ENCODE results near the gene SPATA2L.

The SPATA2L gene

DNA sequence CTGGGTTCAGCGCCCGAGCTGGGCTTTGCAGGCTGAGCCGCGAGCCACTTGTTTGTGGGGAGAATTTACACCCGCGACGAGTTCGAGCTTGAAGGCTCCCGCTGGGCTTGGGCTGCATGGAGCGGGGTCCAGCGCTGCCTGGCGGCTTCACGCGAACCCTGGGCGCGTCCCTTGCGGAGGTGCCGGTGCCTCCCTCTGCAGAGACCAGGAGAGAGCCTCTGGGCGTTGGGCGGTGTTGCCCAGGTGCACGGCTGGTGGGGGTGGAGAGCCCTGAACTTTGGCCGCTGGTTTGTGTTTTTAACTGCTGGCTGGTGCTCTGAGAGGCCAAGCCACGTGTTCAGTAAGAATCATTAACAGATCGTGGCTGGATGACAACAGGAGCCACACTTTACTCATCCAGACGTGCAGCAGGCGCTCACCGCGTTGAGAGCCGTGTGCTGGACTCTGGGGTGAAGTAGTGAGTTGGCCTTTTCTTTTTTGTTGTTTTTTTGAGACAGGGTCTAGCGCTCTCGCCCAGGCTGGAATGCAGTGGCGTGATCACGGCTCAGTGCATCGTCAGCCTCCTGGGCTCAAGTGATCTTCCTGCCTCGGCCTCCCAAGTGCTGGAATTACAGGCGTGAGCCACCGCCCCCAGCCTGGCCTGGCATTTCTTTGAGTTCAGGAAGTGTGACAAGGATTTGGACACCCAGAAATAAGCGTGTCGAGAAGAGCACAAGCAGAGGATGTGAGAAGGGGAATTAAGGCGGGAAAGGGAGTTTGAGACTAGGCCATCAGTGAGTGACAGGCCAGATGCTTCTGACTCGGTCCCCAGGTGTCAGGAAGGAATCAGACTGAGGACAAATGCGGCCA lies 14.2 kb downstream of the SPATA2L start:
- peak; percentile 45 for DNase-seq
- TF ChIP-seq EZH2phosphoT487 (IDR thresholded peaks at IDR 0.05; ENCODE audit: low read length) (no peak), EZH2 (optimal IDR thresholded peaks at IDR 0.05; ENCODE audit: low read depth, low read length) (no peak)
- TF ChIP-seq, protein P1, sequence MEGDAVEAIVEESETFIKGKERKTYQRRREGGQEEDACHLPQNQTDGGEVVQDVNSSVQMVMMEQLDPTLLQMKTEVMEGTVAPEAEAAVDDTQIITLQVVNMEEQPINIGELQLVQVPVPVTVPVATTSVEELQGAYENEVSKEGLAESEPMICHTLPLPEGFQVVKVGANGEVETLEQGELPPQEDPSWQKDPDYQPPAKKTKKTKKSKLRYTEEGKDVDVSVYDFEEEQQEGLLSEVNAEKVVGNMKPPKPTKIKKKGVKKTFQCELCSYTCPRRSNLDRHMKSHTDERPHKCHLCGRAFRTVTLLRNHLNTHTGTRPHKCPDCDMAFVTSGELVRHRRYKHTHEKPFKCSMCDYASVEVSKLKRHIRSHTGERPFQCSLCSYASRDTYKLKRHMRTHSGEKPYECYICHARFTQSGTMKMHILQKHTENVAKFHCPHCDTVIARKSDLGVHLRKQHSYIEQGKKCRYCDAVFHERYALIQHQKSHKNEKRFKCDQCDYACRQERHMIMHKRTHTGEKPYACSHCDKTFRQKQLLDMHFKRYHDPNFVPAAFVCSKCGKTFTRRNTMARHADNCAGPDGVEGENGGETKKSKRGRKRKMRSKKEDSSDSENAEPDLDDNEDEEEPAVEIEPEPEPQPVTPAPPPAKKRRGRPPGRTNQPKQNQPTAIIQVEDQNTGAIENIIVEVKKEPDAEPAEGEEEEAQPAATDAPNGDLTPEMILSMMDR (IDR thresholded peaks at IDR 0.05; ENCODE audit: low read length): no peak
- Histone ChIP-seq H3K4me1 (ENCODE audit: low read length) (no peaks in the 10 kb centered on the region), H3K36me3 (replicated peaks; ENCODE audit: insufficient read depth, low read length) (no peaks in the 10 kb centered on the region), H3F3A (ENCODE audit: insufficient read depth, low read length) (no peaks in the 10 kb centered on the region), H3K9me3 (replicated peaks; ENCODE audit: insufficient read depth, low read length) (no peaks in the 10 kb centered on the region), H3K4me3 (ENCODE audit: low read length) (peak overlapping the region; percentile 75), H2AFZ (ENCODE audit: low read length) (0 out of 2 replicates have a peak overlapping the region, but pooled peaks have one; percentile 31), H4K20me1 (ENCODE audit: insufficient read depth, low read length) (no peaks in the 10 kb centered on the region), H3K27me3 (replicated peaks; ENCODE audit: insufficient read depth, low read length) (no peaks in the 10 kb centered on the region), H3K9ac (ENCODE audit: low read length) (peak overlapping the region; percentile 83), H3K27ac (ENCODE audit: low read length) (peak overlapping the region; percentile 72), H3K9me2 (replicated peaks; ENCODE audit: insufficient read depth, low read length) (no peaks in the 10 kb centered on the region), H3K79me2 (ENCODE audit: low read length) (peaks cover 4% of the 10 kb centered on the region), H3K4me2 (ENCODE audit: low read depth, low read length) (peak overlapping the region; percentile 68)

DNA sequence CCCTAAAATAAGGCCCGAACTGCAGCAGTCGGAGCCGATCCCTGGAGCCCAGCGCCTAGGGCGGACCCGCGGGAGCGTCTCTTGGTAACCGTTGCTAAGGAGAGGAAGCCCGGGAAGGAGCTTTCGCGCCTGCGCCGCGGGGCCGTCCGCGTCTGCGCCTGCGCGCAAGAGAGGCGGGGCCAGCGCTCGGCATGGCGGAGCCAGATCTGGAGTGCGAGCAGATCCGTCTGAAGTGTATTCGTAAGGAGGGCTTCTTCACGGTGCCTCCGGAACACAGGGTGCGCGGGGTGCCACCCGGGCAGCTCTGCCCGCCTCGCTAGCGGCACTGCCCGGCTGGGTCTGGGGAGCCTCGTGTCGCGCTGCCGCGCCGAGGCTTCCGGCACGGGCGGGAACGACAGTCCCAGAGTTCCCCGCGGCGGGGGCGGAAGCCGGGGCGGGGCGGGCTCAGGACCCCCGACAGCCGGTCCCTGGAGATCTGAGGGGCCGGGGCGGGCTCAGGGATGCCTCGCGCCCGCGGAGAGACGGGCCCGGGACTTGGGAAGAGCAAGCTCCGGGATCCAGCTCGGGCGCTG lies 14.9 kb downstream of the SPATA2L start, which contains the start of gene CDK10:
Gene CDK10 (plus strand): TSS at position 170 of the 572 bp plus-strand sequence. CDS start 22 bp downstream, at position 192.
- peak within 1 kb of the TSS; percentile 75 for H2AFZ ChIP-seq (ENCODE audit: low read length)
- DNase-seq: peak; percentile 74

DNA sequence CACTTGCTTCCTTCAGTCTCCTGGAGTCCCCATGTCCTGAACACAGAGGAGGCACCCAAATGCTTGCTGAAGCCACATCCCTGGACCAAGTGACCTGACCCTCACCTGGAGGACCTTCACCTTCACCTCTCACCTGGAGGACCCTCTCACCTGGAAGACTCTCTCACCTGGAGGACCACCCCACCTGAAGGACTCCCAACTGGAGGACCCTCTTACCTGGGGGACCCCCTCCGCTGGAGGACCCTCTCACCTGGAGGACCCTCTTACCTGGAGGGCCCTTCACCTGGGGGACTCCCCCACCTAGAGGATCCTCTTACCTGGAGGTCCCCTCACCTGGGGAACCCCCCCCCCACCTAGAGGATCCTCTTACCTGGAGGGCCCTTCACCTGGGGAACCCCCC lies 15.6 kb downstream of the SPATA2L start:
- Histone ChIP-seq H3K27ac (ENCODE audit: low read length) (no peak overlapping the region), H3K4me3 (ENCODE audit: low read length) (no peak overlapping the region), H3K36me3 (replicated peaks; ENCODE audit: insufficient read depth, low read length) (no peaks in the 10 kb centered on the region), H3K4me2 (ENCODE audit: low read depth, low read length) (no peak overlapping the region), H2AFZ (ENCODE audit: low read length) (no peak overlapping the region), H3F3A (ENCODE audit: insufficient read depth, low read length) (no peaks in the 10 kb centered on the region), H4K20me1 (ENCODE audit: insufficient read depth, low read length) (no peaks in the 10 kb centered on the region), H3K27me3 (replicated peaks; ENCODE audit: insufficient read depth, low read length) (no peaks in the 10 kb centered on the region), H3K4me1 (ENCODE audit: low read length) (no peaks in the 10 kb centered on the region), H3K9ac (ENCODE audit: low read length) (no peak overlapping the region), H3K79me2 (ENCODE audit: low read length) (peaks cover 4% of the 10 kb centered on the region), H3K9me2 (replicated peaks; ENCODE audit: insufficient read depth, low read length) (no peaks in the 10 kb centered on the region), H3K9me3 (replicated peaks; ENCODE audit: insufficient read depth, low read length) (no peaks in the 10 kb centered on the region)
- DNase-seq: no peak
- TF ChIP-seq EZH2 (optimal IDR thresholded peaks at IDR 0.05; ENCODE audit: low read depth, low read length) (no peak), EZH2phosphoT487 (IDR thresholded peaks at IDR 0.05; ENCODE audit: low read length) (no peak)
- TF ChIP-seq, protein P1 (IDR thresholded peaks at IDR 0.05; ENCODE audit: low read length): no peak

More for the DNA sequence above, 14.9 kb downstream of the SPATA2L start, which contains the start of gene CDK10:
- Histone ChIP-seq H3K9ac (ENCODE audit: low read length) (peak within 1 kb of the TSS; percentile 83), H3K4me3 (ENCODE audit: low read length) (peak within 1 kb of the TSS; percentile 75), H3K27me3 (replicated peaks; ENCODE audit: insufficient read depth, low read length) (no peaks in the 10 kb centered on the region), H3K4me2 (ENCODE audit: low read depth, low read length) (peak within 1 kb of the TSS; percentile 68), H3K9me3 (replicated peaks; ENCODE audit: insufficient read depth, low read length) (no peaks in the 10 kb centered on the region), H3K9me2 (replicated peaks; ENCODE audit: insufficient read depth, low read length) (no peaks in the 10 kb centered on the region), H4K20me1 (ENCODE audit: insufficient read depth, low read length) (no peaks in the 10 kb centered on the region), H3K4me1 (ENCODE audit: low read length) (no peaks in the 10 kb centered on the region), H3F3A (ENCODE audit: insufficient read depth, low read length) (no peaks in the 10 kb centered on the region), H3K27ac (ENCODE audit: low read length) (peak within 1 kb of the TSS; percentile 72), H3K36me3 (replicated peaks; ENCODE audit: insufficient read depth, low read length) (no peaks in the 10 kb centered on the region), H3K79me2 (ENCODE audit: low read length) (peaks cover 4% of the 10 kb centered on the region)
- TF ChIP-seq EZH2 (optimal IDR thresholded peaks at IDR 0.05; ENCODE audit: low read depth, low read length) (no peak), EZH2phosphoT487 (IDR thresholded peaks at IDR 0.05; ENCODE audit: low read length) (no peak)
- TF ChIP-seq, protein P1 (IDR thresholded peaks at IDR 0.05; ENCODE audit: low read length): no peak

Measured in MM.1S (cell line).